ENCODE results near the gene DMRT2. TPM values are rescaled to one million over a fixed set of nuclear protein-coding genes. Genes with fewer than 3 reads are reported as not detected.

The DMRT2 gene
- total RNA-seq, 2 donors from 2014 or later: not detected

GRCh38 chr9:1028501-1029190, 21.5 kb upstream of the DMRT2 start:
- Mint-ChIP-seq H3K4me3 (no peak overlapping the region), H3K27ac (no peak overlapping the region), H3K4me1 (no peaks in the 10 kb centered on the region), H3K27me3 (peaks cover 34% of the 10 kb centered on the region), H3K36me3 (ENCODE audit: low read depth) (no peaks in the 10 kb centered on the region), H3K9me3 (no peaks in the 10 kb centered on the region)
- no peak for ATAC-seq (replicated peaks)

GRCh38 chr9:1031951-1032601, 18.1 kb upstream of the DMRT2 start:
- Mint-ChIP-seq H3K27me3 (peaks cover 31% of the 10 kb centered on the region), H3K27ac (no peak overlapping the region), H3K36me3 (ENCODE audit: low read depth) (no peaks in the 10 kb centered on the region), H3K9me3 (no peaks in the 10 kb centered on the region), H3K4me1 (no peaks in the 10 kb centered on the region), H3K4me3 (no peak overlapping the region)
- ATAC-seq (replicated peaks): no peak

- no peak for ATAC-seq (replicated peaks)
- H3K27ac Mint-ChIP-seq: no peak overlapping the region
- H3K4me1 Mint-ChIP-seq: no peaks in the 10 kb centered on the region
- H3K27me3 Mint-ChIP-seq: peaks cover 24% of the 10 kb centered on the region
- no peaks in the 10 kb centered on the region for H3K36me3 Mint-ChIP-seq (ENCODE audit: low read depth)
- H3K4me3 Mint-ChIP-seq: no peak overlapping the region
- H3K9me3 Mint-ChIP-seq: no peaks in the 10 kb centered on the region
Measured at GRCh38 chr9:1034271-1034670, 15.9 kb upstream of the DMRT2 start.

GRCh38 chr9:1039589-1039988, 10.6 kb upstream of the DMRT2 start:
- H3K9me3 Mint-ChIP-seq: no peaks in the 10 kb centered on the region
- peaks cover 38% of the 10 kb centered on the region for H3K27me3 Mint-ChIP-seq
- H3K36me3 Mint-ChIP-seq (ENCODE audit: low read depth): no peaks in the 10 kb centered on the region
- no peak overlapping the region for H3K27ac Mint-ChIP-seq
- no peak for ATAC-seq (replicated peaks)
- H3K4me1 Mint-ChIP-seq: no peaks in the 10 kb centered on the region
- H3K4me3 Mint-ChIP-seq: no peak overlapping the region

GRCh38 chr9:1042466-1042865, 7.7 kb upstream of the DMRT2 start:
- peaks cover 51% of the 10 kb centered on the region for H3K27me3 Mint-ChIP-seq
- ATAC-seq (replicated peaks): no peak
- no peaks in the 10 kb centered on the region for H3K9me3 Mint-ChIP-seq
- no peak overlapping the region for H3K4me3 Mint-ChIP-seq
- peaks cover 2% of the 10 kb centered on the region for H3K36me3 Mint-ChIP-seq (ENCODE audit: low read depth)
- peaks cover 6% of the 10 kb centered on the region for H3K4me1 Mint-ChIP-seq
- no peak overlapping the region for H3K27ac Mint-ChIP-seq

GRCh38 chr9:1044643-1045042, 5.5 kb upstream of the DMRT2 start:
- peaks cover 6% of the 10 kb centered on the region for H3K36me3 Mint-ChIP-seq (ENCODE audit: low read depth)
- no peak for ATAC-seq (replicated peaks)
- H3K4me1 Mint-ChIP-seq: peaks cover 19% of the 10 kb centered on the region
- no peak overlapping the region for H3K27ac Mint-ChIP-seq
- H3K27me3 Mint-ChIP-seq: peaks cover 67% of the 10 kb centered on the region
- no peak overlapping the region for H3K4me3 Mint-ChIP-seq
- no peaks in the 10 kb centered on the region for H3K9me3 Mint-ChIP-seq

GRCh38 chr9:1046639-1047572, 3.3 kb upstream of the DMRT2 start:
- H3K4me3 Mint-ChIP-seq: peak overlapping the region; percentile 84

GRCh38 chr9:1047591-1048230, 2.4 kb upstream of the DMRT2 start:
- H3K27ac Mint-ChIP-seq: no peak overlapping the region
- H3K36me3 Mint-ChIP-seq (ENCODE audit: low read depth): peaks cover 11% of the 10 kb centered on the region
- peak overlapping the region; percentile 84 for H3K4me3 Mint-ChIP-seq
- ATAC-seq (replicated peaks): peak; percentile 24
- peaks cover 70% of the 10 kb centered on the region for H3K27me3 Mint-ChIP-seq
- no peaks in the 10 kb centered on the region for H3K9me3 Mint-ChIP-seq
- H3K4me1 Mint-ChIP-seq: peaks cover 24% of the 10 kb centered on the region

More at GRCh38 chr9:1046639-1047572, 3.3 kb upstream of the DMRT2 start:
- Mint-ChIP-seq H3K27ac (no peak overlapping the region), H3K27me3 (peaks cover 69% of the 10 kb centered on the region), H3K4me1 (peaks cover 24% of the 10 kb centered on the region), H3K9me3 (no peaks in the 10 kb centered on the region), H3K36me3 (ENCODE audit: low read depth) (peaks cover 11% of the 10 kb centered on the region)
- no peak for ATAC-seq (replicated peaks)

GRCh38 chr9:1048231-1048619, 1.9 kb upstream of the DMRT2 start:
- Mint-ChIP-seq H3K27me3 (peaks cover 76% of the 10 kb centered on the region), H3K4me3 (peak overlapping the region; percentile 84), H3K4me1 (peaks cover 24% of the 10 kb centered on the region), H3K36me3 (ENCODE audit: low read depth) (peaks cover 11% of the 10 kb centered on the region), H3K9me3 (no peaks in the 10 kb centered on the region), H3K27ac (no peak overlapping the region)
- ATAC-seq (replicated peaks): no peak

- Mint-ChIP-seq H3K27ac (no peak overlapping the region), H3K4me1 (peaks cover 24% of the 10 kb centered on the region), H3K9me3 (no peaks in the 10 kb centered on the region), H3K4me3 (peak overlapping the region; percentile 84), H3K27me3 (peaks cover 74% of the 10 kb centered on the region), H3K36me3 (ENCODE audit: low read depth) (peaks cover 11% of the 10 kb centered on the region)
- ATAC-seq (replicated peaks): no peak
Measured at GRCh38 chr9:1048811-1049210, 1.3 kb upstream of the DMRT2 start.

GRCh38 chr9:1049641-1050040, 516 bp upstream of the DMRT2 start:
- H3K27ac Mint-ChIP-seq: no peak overlapping the region
- peak overlapping the region; percentile 84 for H3K4me3 Mint-ChIP-seq
- ATAC-seq (replicated peaks): no peak
- H3K9me3 Mint-ChIP-seq: no peaks in the 10 kb centered on the region
- peaks cover 11% of the 10 kb centered on the region for H3K36me3 Mint-ChIP-seq (ENCODE audit: low read depth)
- peaks cover 70% of the 10 kb centered on the region for H3K27me3 Mint-ChIP-seq
- peaks cover 24% of the 10 kb centered on the region for H3K4me1 Mint-ChIP-seq

GRCh38 chr9:1051210-1051583, 1.0 kb downstream of the DMRT2 start:
- Mint-ChIP-seq H3K9me3 (no peaks in the 10 kb centered on the region), H3K27ac (no peak overlapping the region), H3K4me1 (peaks cover 24% of the 10 kb centered on the region), H3K27me3 (peaks cover 79% of the 10 kb centered on the region), H3K4me3 (peak overlapping the region; percentile 84), H3K36me3 (ENCODE audit: low read depth) (peaks cover 11% of the 10 kb centered on the region)
- no peak for ATAC-seq (replicated peaks)

GRCh38 chr9:1051584-1052275, 1.6 kb downstream of the DMRT2 start:
- peaks cover 80% of the 10 kb centered on the region for H3K27me3 Mint-ChIP-seq
- no peaks in the 10 kb centered on the region for H3K9me3 Mint-ChIP-seq
- H3K4me3 Mint-ChIP-seq: peak overlapping the region; percentile 84
- H3K27ac Mint-ChIP-seq: no peak overlapping the region
- H3K4me1 Mint-ChIP-seq: peaks cover 24% of the 10 kb centered on the region
- H3K36me3 Mint-ChIP-seq (ENCODE audit: low read depth): peaks cover 11% of the 10 kb centered on the region
- no peak for ATAC-seq (replicated peaks)
